Gastrocnemius medialis (tissue), 4 donors: Measurements from ENCODE around the gene CARD14. TPM values are rescaled to one million over a fixed set of nuclear protein-coding genes. Genes with fewer than 3 reads are reported as not detected.

Source experiments
- ATAC-seq, 2 donors: fragments of 150-250 bp; one replicate each; pipeline ENCODE4 v1.9.1; 2016
- DNase-seq, 2 donors: peaks; one replicate each; pipeline ENCODE4 v3.0.0-alpha.2; 2019
- H3K27ac ChIP-seq, 4 donors: fragments of 200-600 bp; sonication (generic); 1 replicate in 1 of 4; 2 replicates in 3 of 4; pipeline ENCODE4 v1.5.1; 2016 to 2018; ENCODE audit warnings: mild to moderate bottlenecking in 2 of 4, moderate library complexity in 1 of 4
- H3K27me3 ChIP-seq, 3 donors: fragments of 200-600 bp; sonication (generic) in 2 of 3; 1 replicate in 1 of 3; 2 replicates in 2 of 3; pipeline versions ENCODE4 v1.5.1 to v1.6.0; 2016 to 2019; ENCODE audit warnings: mild to moderate bottlenecking in 1 of 3, moderate library complexity in 1 of 3
- H3K36me3 ChIP-seq, 2 donors: fragments of 200-600 bp; sonication (generic) in 1 of 2; one replicate each; pipeline ENCODE4 v1.5.1; 2017 to 2018
- H3K4me1 ChIP-seq, 2 donors: fragments of 200-600 bp; sonication (generic) in 1 of 2; one replicate each; pipeline ENCODE4 v1.5.1; 2016 to 2017; ENCODE audit warnings: mild to moderate bottlenecking in 2 of 2
- H3K4me3 ChIP-seq, 4 donors: fragments of 200-600 bp; sonication (generic) in 3 of 4; 1 replicate in 1 of 4; 2 replicates in 3 of 4; pipeline ENCODE4 v1.5.1; 2016 to 2019; ENCODE audit warnings: mild to moderate bottlenecking in 2 of 4
- H3K9me3 ChIP-seq, 3 donors: fragments of 200-600 bp; sonication (generic) in 2 of 3; 1 replicate in 1 of 3; 2 replicates in 2 of 3; pipeline ENCODE4 v1.5.1; 2016 to 2019
- POLR2A ChIP-seq, 2 donors: fragments of 450-650 bp; IDR thresholded peaks; one replicate each; pipeline ENCODE4 v1.6.1; 2017; ENCODE audit warnings: antibody characterized with exemption in 2 of 2, mild to moderate bottlenecking in 2 of 2, moderate library complexity in 2 of 2
- in situ Hi-C, 4 donors: fragments of 200-750 bp; cut with MboI; loops; one replicate each; pipeline versions ENCODE4 v1.15.0 to v1.8.0; 2017; ENCODE audit warnings: low sequenced_read_pairs in 4 of 4
- intact Hi-C: fragments of 100-400 bp; cut with DNase I; formaldehyde crosslinking; loops from one replicate; pipeline ENCODE4 v1.15.1; 2023; ENCODE audit warnings: low total_unique reads
- total RNA-seq, 4 donors: library from RNA; depleted of rRNA; stranded (reverse); fragments of >200 nt; gene quantifications; one replicate each; pipeline versions ENCODE4 v1.1.0 to v1.2.3, GENCODE V29; 2016
- TF ChIP-seq, protein P1 (sequence below), 5 experiments: fragments of 450-650 bp in 3 of 5; fragments of 200-600 bp in 2 of 5; sonication (generic) in 2 of 5; IDR thresholded peaks in 4 of 5; conservative IDR thresholded peaks in 1 of 5; 1 replicate in 4 of 5; 2 replicates in 1 of 5; pipeline ENCODE4 v1.5.1; 2016 to 2019; ENCODE audit warnings: antibody characterized with exemption in 5 of 5, mild to moderate bottlenecking in 3 of 5, moderate library complexity in 3 of 5

CARD14 gene
- total RNA-seq, 4 donors from 2014 or later, result not detected

DNA sequence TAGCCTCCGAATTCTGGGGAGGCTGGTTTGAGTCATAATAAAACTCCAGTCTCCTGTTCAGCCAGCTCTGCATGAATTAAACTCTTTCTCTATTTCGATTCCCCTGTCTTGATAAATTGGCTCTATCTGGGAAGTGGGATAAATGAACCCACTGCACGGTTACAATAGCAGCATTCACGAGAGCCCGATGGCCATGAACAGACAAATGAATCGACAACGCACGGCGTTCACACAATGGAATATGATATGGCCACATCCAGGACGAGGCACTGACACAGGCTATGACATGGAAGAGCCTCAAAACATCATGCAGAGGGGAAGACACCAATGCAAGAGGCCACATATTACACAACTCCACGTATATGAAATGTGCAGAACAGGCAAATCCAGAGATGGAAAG is 5.6 kb upstream of the CARD14 start:
- Histone ChIP-seq H3K9me3 (no peaks in the 10 kb centered on the region), H3K27me3 (no peaks in the 10 kb centered on the region), H3K36me3 (no peaks in the 10 kb centered on the region), H3K27ac (no peak overlapping the region), H3K4me3 (no peak overlapping the region), H3K4me1 (no peaks in the 10 kb centered on the region)
- ATAC-seq (no peak), DNase-seq (no peak)
- intact Hi-C loops, result no loop called here
- in situ Hi-C loops, result no loop called here
- TF ChIP-seq, protein P1, sequence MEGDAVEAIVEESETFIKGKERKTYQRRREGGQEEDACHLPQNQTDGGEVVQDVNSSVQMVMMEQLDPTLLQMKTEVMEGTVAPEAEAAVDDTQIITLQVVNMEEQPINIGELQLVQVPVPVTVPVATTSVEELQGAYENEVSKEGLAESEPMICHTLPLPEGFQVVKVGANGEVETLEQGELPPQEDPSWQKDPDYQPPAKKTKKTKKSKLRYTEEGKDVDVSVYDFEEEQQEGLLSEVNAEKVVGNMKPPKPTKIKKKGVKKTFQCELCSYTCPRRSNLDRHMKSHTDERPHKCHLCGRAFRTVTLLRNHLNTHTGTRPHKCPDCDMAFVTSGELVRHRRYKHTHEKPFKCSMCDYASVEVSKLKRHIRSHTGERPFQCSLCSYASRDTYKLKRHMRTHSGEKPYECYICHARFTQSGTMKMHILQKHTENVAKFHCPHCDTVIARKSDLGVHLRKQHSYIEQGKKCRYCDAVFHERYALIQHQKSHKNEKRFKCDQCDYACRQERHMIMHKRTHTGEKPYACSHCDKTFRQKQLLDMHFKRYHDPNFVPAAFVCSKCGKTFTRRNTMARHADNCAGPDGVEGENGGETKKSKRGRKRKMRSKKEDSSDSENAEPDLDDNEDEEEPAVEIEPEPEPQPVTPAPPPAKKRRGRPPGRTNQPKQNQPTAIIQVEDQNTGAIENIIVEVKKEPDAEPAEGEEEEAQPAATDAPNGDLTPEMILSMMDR (IDR thresholded peaks at IDR 0.05 in 4 of 5, conservative IDR thresholded peaks at IDR 0.05 in 1 of 5), result no peak
- no peak for TF ChIP-seq POLR2A (IDR thresholded peaks at IDR 0.05)

GRCh38 chr17:80166446-80166845 is 3.4 kb upstream of the CARD14 start:
- Histone ChIP-seq H3K4me1 (no peaks in the 10 kb centered on the region), H3K27me3 (no peaks in the 10 kb centered on the region), H3K9me3 (no peaks in the 10 kb centered on the region), H3K36me3 (no peaks in the 10 kb centered on the region), H3K27ac (no peak overlapping the region), H3K4me3 (no peak overlapping the region)
- TF ChIP-seq, protein P1 (IDR thresholded peaks at IDR 0.05 in 4 of 5, conservative IDR thresholded peaks at IDR 0.05 in 1 of 5), result no peak
- TF ChIP-seq POLR2A (IDR thresholded peaks at IDR 0.05), result no peak
- intact Hi-C loops, result no loop called here
- in situ Hi-C loops, result no loop called here
- DNase-seq (no peak), ATAC-seq (no peak)

GRCh38 chr17:80168371-80168770 is 1.5 kb upstream of the CARD14 start:
- no peak overlapping the region for H3K27ac ChIP-seq
- H3K4me1 ChIP-seq, result no peaks in the 10 kb centered on the region
- TF ChIP-seq POLR2A (IDR thresholded peaks at IDR 0.05), result no peak
- H3K9me3 ChIP-seq, result no peaks in the 10 kb centered on the region
- ATAC-seq, result no peak
- no peak overlapping the region for H3K4me3 ChIP-seq
- intact Hi-C loops (no loop called here), in situ Hi-C loops (no loop called here)
- H3K27me3 ChIP-seq, result no peaks in the 10 kb centered on the region
- H3K36me3 ChIP-seq, result no peaks in the 10 kb centered on the region
- DNase-seq, result no peak

GRCh38 chr17:80169107-80169506 is 723 bp upstream of the CARD14 start:
- ATAC-seq (no peak), DNase-seq (no peak)
- Histone ChIP-seq H3K4me1 (no peaks in the 10 kb centered on the region), H3K36me3 (no peaks in the 10 kb centered on the region), H3K27me3 (no peaks in the 10 kb centered on the region), H3K9me3 (no peaks in the 10 kb centered on the region), H3K27ac (no peak overlapping the region), H3K4me3 (no peak overlapping the region)
- in situ Hi-C loops, result no loop called here
- TF ChIP-seq, protein P1 (IDR thresholded peaks at IDR 0.05 in 4 of 5, conservative IDR thresholded peaks at IDR 0.05 in 1 of 5), result no peak
- TF ChIP-seq POLR2A (IDR thresholded peaks at IDR 0.05), result no peak
- intact Hi-C loops, result no loop called here

DNA sequence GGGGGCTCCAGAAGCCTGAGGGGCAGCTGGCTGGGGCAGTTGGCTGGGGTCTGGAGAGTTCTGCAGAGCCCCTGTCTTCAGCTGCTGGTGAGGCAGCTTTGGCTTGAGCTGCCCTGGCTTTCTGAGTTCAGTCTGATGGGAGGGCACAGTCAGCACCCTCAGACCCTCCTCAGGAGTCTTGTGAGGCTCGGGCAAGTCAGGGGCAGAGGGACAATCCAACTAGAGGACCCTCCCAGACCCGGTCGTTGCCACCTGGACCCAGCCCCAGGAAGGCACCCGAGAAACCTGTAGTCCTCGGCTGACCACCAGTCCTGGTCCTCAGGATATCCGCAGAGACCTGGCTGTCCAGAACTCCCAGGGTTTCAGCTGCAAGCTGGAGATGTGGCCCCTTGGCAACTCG is 1.9 kb downstream of the CARD14 start:
- Histone ChIP-seq H3K27me3 (peaks cover 0 to 3% (median 0%) of the 10 kb centered on the region in 3 donors), H3K4me3 (no peak overlapping the region), H3K36me3 (no peaks in the 10 kb centered on the region), H3K4me1 (peaks cover 0 to 3% of the 10 kb centered on the region in 2 donors), H3K9me3 (no peaks in the 10 kb centered on the region), H3K27ac (no peak overlapping the region)
- DNase-seq (no peak), ATAC-seq (no peak)
- no peak for TF ChIP-seq POLR2A (IDR thresholded peaks at IDR 0.05)
- TF ChIP-seq, protein P1 (IDR thresholded peaks at IDR 0.05 in 4 of 5, conservative IDR thresholded peaks at IDR 0.05 in 1 of 5), result no peak
- in situ Hi-C loops (no loop called here), intact Hi-C loops (no loop called here)
